GM10847 (cell line): ENCODE results near the gene TRPT1.

Source experiments
- POLR2A ChIP-seq: IDR thresholded peaks from 2 replicates; pipeline ENCODE4 v1.6.1; 2011; ENCODE audit not compliant: insufficient read length; ENCODE audit errors: extremely low read depth

The TRPT1 gene

DNA sequence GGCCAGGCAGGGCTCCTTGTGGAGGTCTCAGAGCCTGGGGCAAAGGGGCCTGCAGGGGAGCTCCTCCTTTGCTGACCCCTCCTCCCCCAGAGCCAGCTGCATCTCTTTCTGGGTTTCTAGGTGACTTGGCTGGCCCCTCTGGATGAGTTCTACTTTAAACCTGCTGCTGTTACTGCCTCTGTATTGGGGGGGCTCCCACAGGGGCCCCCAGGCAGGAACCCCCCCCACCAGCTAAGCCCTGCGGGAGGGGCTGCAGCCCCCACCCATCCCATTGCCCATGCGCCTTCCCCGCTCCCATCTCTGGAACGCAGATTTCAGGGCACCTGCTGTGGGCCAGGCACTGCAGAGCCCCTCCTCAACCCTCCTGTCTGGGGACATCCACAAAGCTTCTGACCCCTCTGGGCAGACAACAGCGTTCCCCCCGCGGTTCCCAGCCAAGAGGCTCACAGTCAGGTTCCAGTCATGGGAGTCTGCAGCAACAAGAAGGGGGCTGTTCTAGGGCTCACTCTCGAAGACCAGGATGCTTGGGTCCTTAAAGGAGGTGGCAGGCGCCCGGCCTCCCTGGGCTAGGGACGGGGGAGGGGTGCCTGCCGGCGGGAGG is 24.5 kb upstream of the TRPT1 start:
- no peak for TF ChIP-seq POLR2A

DNA sequence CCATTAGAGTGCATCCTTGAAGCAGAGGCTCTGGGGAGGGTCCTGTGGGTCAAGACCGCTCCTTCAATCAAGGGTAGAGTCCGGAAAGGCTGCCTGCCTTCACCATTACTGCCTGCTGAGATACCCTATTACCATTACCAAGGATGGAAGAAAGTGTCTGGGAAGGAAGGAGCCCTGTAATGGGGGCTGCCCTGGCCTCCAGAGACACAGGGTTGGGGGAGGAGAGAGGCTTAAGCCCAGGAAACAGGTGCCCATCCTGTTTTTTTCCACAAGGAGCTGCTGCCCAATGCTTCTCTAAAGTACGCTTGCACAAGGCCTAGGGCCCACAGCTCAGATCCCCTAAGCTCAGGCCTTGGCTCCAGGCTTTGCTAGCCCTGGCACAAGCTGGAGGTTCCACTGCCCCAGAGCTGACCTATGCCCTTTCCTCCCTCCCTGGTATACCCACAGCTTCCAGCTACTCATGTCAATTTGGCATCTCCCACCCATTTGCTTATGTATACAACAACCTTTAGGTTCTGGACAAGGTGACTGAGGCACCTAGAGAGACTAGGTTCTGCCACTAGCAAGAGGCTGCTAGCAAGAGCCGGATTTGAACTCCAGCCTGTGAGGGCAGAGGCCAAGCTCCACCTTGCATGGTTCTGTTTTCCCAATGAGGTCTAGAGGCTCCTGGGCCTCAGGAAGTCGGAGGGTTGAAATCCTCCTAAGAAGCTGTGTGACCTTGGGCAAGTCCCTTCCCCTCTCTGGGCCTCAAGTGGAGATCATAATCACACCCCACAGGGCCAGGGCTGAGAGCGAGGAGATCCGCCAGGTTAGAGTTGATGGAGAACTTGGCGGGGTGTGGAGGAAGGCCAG is 23.8 kb upstream of the TRPT1 start:
- no peak for TF ChIP-seq POLR2A

DNA sequence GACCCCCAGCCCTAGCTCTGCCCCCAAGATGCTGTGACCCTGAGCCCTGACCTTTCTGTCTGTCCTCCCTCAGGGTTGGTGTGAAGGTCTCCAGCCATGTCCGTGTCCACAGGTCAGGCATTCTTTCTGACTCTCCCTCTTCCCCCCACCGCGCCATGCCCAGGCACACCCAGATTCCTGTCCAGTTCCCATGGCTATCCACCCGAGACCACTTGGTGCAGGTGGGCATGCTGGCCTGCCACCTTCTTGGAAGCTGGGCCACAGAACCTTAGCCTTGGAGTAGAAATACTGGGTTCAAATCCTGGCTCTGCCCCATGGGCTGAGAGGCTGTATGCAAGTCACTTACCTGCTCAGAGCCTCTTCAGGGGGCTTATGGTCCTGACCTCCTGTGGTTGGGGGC is 23.1 kb upstream of the TRPT1 start:
- TF ChIP-seq POLR2A: no peak

DNA sequence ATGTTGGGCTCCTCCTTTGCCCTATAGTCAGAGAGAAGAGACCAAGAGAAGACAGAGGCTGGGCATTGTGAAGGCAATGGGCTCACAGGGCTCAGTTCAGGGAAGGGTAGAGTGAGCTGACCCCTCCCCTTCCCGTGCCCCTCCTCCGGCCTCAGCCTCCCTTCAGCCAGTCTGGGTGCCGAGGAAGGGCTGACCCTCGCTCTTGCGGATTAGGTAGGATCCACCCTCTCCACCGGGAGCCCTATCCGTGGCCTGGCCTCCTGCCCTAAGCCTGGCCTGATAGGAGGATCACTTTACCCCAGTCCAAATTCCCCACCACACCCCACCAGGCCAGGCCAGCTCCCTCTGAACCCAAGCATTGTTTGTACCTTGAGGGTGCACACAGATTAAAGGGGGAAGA is 22.6 kb upstream of the TRPT1 start:
- TF ChIP-seq POLR2A: no peak

DNA sequence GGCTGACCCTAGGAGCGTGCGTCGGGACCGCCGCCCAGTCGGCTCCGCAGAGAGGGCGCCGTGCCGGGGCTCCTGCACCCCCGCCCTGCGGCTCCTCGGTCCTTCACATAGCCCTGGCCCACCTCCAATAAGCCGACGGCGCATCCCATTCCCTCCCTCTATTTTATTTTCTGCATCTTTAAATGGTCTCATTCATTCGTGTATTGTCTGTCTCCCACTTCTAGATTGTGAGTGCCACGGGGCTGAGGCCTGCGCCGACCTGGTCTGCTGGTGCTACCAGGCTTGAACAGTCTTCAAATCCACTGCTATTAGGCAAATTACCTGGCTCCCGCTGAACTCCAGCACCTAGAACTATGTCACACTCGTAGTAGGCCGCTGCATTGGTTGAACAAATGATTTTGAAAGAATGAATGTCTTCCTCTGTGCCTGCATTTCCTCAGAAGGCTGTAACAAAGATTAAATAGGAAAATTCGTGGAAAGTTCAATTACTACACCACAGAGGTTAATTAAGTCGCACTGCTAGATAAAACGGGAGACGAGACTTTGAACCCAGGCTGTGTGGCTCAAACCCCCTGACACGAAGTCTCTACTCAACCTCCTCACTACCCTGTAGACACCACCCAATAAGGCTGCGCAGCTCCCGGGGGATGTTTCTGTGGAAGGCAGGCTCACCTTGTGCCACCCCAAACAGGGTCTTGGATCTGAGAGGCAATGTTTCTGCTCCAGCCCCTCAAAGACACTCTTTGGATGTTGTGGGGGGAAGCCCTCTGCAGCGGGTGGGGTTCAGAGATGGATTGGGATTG is 21.9 kb upstream of the TRPT1 start:
- no peak for TF ChIP-seq POLR2A

DNA sequence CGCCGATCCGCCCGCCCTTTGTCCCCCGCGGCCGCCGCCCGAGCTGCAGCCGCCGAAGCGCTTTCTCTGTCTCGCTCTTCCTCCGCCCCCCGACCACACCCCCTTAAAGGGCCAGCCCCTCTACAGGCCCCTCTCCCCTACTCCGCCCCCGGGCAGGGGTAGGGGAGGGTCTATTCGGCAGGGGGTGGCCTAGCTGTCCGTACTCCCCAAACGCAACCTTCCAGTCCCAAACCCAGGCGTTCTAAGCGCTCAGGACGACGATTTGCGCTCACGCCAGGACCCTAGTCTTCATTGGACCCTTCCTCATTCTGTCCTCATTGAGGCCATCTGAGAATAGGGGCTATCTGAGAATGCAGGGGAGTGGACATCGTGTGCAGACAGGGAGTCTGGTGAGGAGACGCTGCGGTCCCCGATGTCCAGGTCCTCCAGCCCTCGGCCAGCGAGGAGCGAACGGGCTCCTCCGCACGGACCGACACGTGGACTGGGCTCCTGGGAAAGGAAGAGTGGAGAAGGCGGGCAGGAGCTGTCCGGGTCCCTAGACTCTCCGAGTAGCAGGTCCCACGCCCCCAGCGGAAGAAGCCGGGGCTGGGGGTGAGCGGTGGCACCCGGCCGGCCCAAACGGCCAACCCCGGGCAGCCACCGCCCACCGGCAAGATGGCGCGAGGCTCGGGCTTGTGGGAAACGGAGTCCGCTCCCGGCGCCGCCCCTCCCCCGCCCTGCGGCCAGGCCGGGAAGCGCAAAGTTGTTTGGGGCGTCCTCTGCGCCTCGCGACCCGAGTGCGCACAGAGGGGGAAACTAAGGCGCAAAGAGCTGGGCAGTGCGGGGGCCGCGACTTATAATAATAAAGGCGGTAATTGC is 21.1 kb upstream of the TRPT1 start, which contains the start of gene PPP1R14B:
TSS of gene PPP1R14B (minus strand) at position 73 of the 858 bp plus-strand sequence. CDS start 270 bp downstream, outside the sequence.
- TF ChIP-seq POLR2A: no peak

DNA sequence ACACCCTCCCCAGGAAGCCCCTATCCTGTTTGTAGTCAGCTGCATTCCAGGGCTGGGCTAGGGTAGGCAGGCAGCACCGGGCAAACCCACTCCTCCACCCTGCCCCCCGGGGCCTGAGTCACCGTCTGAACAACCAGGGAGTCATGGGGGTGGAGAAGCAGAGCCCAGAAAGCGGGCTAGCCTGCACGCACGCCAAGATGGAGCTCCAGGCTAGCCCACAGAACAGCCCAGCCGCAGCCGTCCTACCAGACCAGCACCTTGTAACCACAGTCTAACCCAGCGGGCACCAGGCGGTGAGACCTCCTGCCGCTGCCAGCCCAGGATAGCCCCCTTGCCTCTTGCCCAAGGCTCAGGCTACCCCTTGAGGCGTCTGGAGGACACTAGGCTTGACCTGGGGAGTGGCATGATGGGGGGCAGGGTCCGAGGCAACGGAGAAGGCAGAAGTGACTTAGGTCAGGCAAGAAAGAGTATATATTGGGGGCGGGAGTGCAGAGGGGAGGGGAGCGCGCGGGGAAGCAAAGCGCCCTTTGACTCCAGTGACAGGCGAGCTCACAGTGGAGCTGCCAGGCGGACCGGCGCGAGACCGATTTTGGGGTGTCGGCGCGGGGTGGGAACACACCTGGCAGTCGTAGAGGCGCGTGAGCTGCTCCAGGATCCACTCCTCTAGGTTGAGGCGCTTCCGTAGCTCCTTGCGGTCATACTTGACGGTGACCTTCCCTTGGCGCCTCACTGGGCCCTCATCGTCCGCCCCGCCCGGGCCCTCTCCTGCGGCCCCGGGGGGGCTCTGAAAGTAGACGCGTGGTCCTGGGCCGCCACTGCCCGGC is 20.0 kb upstream of the TRPT1 start:
- peak; percentile 26 for TF ChIP-seq POLR2A

DNA sequence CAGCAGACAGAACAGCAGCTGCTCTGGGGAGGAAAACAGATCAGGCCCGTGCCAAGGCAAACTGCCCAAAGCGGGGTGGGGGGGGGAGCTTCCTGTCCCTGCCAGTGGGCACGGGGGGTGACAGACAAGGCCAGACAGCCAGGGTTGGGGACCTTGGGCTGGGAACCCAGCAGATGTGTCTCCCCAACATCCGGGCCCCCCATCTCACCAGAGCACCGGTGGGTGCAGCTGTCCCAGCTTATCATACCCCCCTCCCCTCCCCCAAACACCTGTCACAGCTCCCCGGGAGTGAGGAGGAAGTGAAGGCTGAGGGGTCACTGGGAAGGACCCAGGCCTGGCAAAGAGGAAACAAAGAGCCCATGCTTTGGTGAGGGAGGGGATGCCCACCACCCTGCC is 19.4 kb upstream of the TRPT1 start:
- TF ChIP-seq POLR2A: no peak

DNA sequence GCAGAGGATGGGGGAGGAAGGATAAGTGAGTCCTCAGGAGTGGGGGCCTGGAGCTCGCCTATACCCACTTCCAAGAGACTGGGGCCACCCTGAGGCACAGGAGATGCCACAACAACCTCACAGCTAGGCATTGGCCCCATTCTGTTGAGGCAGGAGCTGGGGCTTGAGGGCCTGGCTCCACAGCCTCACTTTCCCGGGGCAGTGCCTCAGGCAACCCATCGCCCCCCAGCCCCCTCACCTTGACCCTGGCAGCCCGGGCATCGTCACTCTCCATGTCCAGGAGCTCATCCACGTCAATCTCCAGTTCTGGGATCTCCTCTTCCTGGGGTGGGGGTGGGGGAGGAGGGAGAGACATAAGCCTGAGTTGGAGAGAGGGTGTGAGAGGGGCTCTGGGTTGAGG is 19.0 kb upstream of the TRPT1 start:
- TF ChIP-seq POLR2A: no peak

DNA sequence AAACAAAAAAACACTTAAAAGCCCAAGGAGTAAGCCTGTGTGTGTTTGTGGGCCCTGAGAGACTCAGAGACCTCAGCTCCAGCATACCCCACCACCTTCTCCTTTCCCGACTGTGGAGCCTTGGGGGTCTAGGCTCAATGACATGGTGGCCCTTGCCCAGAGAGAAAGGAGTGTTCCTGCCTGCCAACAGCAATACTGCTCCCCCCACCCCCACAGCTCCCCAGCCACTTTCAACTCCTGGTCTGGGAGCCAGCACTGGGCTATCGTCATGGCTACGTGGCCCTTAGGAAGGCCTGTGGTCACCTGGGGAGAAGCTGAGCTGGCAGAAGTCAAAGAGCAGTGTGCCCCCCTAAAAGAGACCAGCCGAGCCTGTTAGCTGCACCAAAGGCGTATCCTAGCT is 18.1 kb upstream of the TRPT1 start:
- no peak for TF ChIP-seq POLR2A

DNA sequence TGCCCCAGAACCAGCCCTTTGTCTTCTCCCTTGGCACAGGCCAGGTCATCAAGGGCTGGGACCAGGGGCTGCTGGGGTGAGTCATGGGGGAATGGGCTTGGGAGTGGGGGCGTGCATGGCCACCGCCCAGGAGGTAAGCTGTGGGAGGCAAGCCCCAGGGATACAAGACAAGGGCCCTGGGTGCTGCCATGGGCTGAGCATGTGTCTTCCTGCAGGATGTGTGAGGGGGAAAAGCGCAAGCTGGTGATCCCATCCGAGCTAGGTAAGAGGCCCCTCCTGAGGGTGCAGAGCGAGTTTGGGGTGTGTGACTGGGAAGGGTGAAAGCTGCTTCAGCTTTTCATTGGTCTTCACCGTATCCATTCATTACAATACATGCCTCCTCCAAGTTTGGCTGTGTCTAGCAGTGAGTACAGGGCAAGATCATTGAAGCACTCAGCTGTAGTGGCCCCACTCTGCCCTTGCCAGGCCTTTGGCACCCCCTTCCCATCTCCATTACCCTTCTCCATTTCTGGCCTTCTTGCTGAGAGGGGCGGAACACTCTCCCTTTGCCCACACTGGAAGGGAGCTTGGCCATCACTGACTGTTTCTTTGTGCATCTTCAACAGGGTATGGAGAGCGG is 17.4 kb upstream of the TRPT1 start:
- TF ChIP-seq POLR2A: no peak

DNA sequence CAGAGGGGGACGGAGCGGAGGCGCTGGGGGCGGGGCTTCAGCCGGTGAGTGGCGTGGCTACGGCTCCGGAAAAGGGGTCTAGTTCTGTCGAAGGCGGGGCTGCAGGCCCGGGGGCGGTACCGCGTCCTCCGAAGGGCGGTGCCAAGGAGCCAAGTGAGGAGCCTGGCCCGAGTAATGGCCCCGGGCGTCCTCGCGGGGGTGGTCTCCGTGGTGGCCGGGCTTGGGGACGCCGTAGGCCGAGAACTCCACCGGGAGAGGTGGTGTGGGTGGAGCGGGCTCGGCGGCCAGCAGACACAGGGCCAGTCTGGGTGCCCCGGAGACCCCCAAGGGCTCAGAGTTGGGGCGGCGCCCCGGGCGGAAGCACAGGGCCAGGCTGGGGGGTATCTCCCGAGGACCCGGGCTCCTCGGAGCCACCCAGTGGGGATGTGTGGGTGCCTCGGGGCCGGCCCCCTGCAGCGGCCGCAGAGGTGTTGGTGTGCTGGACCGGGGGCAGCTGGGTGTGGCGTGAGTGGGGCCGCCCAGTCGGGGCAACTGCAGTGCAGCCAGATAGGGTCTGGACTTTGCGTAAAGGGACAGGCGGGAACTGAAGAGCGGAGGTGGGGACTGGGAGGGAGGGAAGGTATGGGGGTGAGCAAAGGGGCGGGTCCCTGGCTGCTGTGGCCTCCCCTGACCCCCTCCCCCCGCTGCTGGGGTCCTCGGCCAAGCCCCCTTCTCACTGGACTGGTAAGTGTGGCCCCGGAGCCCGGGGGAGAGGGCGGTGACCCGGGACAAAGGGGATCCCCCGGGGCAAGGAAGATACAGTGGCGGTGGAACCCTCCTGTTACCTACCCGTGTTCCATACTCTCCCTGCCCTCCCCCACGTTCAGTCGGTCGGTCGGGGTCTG is 15.7 kb upstream of the TRPT1 start:
- TF ChIP-seq POLR2A: peak; percentile 79

DNA sequence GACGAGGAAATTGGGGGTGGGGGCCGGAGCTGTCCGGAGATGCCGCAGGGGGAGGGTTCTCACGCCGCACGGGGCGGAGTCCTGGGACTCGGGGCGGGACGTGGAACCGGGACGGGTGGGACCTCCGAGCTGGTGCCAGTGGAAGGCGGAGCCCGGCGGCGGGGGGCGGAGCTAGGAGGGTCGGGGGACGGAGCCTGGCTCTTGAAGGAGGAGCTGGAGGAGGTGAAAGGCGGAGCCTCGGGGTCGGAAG is 15.2 kb upstream of the TRPT1 start:
- TF ChIP-seq POLR2A: no peak
